HG02884 (cell line): Measurements from ENCODE around the gene INPP5E.

Experiments used
- ATAC-seq: cut with Tn5 transposase; IDR thresholded peaks from one replicate; pipeline ENCODE4 v1.9.1; 2021; ENCODE audit warnings: mild to moderate bottlenecking, moderate library complexity; ENCODE audit not compliant: unreplicated experiment

INPP5E gene

DNA sequence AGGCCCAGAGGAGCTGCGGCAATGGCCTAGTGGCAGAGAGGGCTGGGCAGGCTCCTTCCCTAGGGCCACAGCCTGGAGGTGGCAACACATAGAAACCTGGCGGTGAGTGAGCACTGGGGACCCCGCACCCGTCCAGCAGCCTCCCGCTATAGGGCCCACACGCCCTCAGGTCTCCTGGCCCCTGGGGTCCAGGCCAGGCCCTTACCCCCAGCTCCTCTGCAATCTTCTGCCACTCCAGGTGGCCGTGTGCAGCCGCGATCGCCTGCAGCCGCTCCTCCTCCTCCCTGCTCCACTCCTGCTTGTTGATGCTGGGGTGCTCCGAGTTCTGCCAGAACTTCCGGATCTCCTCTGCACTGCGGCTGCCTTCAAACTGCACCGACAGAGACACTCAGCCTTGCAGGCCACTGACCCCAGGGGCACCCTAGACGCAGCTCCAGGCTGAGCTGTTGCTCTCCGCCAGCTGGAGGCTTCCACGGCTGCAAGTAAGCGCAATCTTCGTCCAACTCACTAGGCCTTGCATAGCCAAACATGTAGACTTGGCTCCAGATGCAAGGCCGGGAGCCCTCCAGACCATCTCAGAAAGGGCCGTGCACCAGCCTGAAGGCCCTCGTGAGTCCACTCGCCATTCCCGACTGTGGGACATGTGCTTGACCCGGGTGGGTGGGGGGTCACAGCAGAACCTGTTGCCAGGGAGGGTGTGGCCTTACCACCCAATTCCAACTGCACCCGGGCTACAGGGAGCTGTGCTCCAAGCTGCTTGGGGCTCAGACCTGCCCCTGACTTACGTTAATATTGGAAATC, 47.7 kb downstream of the INPP5E start:
- ATAC-seq, result no peak

- ATAC-seq, result no peak
Observed at GRCh38 chr9:136389396-136389795, 50.2 kb downstream of the INPP5E start.

- ATAC-seq, result no peak
Observed at GRCh38 chr9:136387217-136387616, 52.4 kb downstream of the INPP5E start.

GRCh38 chr9:136386018-136386417, 53.6 kb downstream of the INPP5E start:
- no peak for ATAC-seq

GRCh38 chr9:136385015-136385414, 54.6 kb downstream of the INPP5E start:
- ATAC-seq, result no peak

- ATAC-seq, result no peak
Observed at GRCh38 chr9:136383436-136383835, 56.2 kb downstream of the INPP5E start.

DNA sequence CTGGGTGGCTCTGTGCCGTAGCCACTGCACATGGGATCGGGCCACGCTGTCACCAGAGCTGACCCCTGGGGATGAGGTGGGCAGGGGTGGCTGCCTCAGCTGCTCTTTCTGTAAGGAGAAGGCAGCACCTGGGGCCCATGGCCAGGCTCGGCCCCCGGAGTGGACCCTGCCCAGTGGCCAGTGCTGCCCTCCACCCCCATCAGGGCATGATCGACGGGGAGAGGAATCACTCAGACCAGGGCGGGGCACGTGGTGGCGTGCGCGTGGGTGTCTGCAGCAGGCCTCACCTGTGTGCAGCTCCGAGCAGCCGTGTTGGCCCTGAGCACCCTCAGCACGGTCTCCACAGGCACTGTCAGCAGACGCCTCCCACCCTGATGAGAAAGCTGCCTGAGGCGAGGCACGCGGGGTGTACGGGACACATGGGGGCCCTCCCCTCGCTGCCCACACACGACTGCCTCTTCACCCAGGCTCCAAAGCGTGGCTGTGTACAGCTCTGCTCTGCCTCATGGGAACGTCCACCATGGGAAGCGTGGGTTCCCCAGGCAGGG, 57.6 kb downstream of the INPP5E start:
- ATAC-seq, result no peak

DNA sequence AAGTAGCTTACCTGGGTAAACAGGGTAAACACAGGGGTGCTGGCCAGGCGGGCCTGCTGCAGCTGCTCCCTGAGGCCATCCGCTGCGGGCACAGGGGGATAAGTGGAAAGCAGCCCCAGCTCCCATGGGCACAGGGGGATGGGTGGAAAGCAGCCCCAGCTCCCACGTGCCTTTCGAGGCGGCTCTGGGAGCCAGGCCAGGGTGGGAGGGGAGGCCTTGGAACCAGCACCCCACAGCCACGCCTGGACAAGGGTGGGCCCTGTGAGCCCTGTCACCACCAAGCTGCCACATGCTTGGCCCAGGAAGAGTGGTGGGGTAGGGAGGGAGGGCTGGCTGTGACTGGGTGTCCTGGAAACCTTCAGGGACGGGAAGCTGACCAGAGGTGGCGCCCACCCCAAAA, 58.3 kb downstream of the INPP5E start:
- ATAC-seq, result no peak

GRCh38 chr9:136380381-136380780, 59.3 kb downstream of the INPP5E start:
- ATAC-seq, result no peak

DNA sequence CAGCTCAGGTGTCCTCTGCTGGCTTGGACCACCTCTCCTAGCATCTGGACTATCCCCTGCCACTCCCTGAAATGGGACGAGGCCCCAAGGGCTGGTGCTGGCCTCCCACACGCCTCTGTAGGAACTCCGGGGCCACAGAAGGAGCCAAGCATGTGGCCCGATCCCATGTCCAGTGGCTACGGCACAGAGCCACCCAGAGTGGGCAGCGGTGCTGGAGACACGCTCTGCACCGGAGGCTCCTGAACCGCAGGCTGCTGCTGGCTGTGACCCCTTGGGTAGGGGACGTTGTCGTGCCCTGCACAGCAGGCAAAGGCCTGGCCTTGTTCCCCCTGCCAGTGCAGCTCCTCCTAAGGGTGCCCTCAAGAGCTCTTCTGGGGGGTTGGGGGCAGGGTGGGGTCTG, 59.8 kb downstream of the INPP5E start:
- no peak for ATAC-seq

DNA sequence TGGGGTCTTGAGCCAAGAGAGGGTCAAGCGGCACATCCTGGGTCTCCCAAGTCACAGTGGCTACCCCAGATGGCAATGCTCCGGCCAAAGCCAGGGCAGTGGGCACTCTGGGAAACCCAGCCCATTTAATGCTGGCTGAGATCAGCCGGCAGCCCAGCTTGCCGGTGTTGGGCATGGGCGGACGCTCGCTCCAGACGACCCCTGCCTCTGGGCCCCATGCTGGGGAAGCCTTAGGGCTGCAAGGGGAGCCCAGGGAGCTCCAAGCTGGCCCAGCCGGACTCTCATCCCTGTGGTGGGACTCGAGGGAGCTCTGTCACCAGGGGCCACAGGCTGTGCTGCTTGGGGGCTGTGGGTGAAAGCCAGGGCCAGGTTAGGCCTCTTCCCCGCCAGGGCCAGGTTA, 60.2 kb downstream of the INPP5E start:
- ATAC-seq, result no peak

- ATAC-seq, result no peak
Observed at GRCh38 chr9:136379003-136379287, 60.7 kb downstream of the INPP5E start.
